Stimulated activated CD8-positive, alpha-beta memory T cell treated with anti-CD3 and anti-CD28 coated beads, Interleukin-7, amount 100 ng/mL, for 4 hours (primary cell): Measurements from ENCODE around the gene CEP192.
A peak's percentile ranks its signal among the peaks of the same experiment; 100 is the strongest.

ENCODE experiments used
- DNase-seq, 2 donors: peaks; one replicate each; pipeline ENCODE4 v3.0.0-alpha.2; 2020; ENCODE audit warnings: low read depth in 2 of 2

CEP192 gene

DNA sequence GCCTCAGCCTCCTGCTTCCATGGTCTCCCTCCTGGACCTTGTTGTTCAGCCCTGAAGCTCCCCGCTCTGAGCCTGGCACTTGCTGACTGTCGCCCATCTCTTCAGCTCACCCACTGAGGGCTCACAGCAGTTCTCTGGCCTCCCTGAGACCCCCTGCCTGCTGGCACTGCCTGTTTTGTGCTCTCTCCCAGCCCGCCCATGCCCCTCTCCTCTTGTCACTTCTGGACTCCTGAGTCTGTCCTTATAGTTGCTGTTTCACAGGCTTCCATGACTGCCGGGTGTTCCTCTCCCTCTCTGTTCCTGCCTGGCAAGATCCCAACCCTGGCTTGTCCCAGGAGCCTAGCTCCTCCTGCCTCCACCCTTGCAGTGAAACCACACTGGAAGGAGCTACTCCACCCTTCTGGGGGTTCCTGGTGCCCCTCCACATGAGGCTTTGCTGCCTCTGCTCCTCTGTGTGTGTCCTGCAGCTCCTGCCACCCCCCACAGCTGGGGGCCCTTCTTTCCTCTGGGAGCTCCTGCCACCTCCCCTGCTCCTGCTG, 110.6 kb downstream of the CEP192 start:
- DNase-seq = no peak

DNA sequence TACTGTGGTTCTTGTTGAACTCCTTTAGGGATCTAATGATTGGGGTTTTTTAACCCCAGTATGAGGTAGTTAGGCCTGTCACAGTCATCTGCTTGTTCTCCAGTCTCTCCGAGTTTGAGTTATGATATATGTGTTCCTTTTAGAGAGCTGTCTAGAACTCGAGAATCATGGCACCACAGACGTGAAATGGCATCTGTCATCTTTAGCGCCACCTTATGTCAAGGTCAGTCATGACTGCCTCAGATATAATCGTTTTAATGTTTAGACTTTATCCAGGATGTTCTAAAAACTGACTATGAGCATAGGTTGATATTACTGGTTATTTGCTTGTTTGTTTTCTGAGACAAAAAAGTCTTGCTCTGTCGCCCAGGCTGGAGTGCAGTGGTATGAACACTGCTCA, 112.2 kb downstream of the CEP192 start:
- DNase-seq = no peak

DNA sequence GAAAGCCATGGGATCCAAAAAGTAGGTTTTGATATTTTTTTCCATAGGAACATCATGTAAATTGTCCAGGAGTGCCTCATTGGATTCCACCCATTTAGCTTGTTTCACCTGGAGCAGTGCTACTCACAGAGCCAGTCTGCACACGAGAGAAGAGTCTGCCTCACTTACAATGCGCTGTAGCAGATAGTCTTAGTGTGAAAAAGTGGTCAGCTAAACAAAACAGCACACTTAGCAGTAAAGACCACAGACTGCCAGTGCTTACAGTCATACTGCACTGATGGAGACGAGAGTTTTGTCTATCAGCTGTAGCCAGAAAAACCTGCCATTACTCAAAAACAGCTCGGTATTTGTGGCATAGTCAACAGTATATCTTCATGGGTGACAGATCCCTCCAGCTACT, 113.9 kb downstream of the CEP192 start:
- DNase-seq = no peak

DNA sequence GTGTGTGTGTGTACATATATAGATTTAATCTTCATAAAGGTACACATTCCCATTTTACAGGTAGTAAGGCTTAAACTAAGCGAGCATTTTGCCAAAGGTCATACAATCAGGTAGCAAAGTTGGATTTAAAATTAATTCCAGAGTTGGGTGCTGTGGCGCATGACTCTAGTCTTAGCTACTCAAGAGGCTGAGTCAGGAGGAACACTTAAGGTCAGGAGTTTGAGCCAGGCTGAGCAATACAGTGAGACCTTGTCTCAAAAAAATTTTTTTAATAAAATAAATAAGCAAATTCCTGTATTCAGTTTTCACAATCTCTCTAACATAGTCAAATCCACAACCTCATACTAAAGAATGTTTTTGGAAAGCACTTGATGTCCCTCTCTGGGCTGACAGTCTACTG, 115.9 kb downstream of the CEP192 start:
- DNase-seq = no peak

DNA sequence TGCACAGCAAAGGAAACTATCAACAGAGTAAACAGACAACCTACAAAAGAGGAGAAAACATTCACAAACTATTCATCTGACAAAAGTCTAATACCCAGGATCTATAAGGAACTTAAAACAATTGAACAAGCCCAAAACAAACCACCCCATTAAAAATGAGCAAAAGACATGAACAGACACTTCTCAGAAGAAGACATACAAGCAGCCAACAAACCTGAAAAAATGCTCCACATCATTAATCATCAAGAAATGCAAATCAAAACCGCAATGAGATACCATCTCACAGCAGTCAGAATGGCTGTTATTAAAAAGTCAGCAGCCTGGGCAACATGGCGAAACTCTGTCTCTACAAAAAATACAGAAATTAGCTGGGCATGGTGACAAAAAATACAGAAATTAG, 117.2 kb downstream of the CEP192 start:
- DNase-seq = no peak

DNA sequence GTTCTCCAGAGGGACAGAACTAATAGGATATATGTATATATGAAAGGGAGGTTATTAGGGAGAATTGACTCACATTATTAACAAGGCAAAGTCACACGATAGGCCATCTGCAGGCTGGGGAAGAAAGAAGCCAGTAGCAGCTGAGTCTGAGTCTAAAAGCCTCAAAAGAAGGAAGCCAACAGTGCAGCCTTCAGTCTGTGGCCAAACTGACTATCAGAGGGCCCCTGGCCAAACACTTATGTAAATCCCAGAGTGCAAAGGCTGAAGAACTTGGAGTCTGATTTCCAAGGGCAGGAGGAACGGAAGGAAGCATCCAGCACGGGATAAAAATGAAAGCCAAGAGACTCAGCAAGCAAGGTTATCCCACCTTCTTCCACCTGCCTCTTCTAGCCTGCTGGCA, 119.4 kb downstream of the CEP192 start:
- DNase-seq = no peak

DNA sequence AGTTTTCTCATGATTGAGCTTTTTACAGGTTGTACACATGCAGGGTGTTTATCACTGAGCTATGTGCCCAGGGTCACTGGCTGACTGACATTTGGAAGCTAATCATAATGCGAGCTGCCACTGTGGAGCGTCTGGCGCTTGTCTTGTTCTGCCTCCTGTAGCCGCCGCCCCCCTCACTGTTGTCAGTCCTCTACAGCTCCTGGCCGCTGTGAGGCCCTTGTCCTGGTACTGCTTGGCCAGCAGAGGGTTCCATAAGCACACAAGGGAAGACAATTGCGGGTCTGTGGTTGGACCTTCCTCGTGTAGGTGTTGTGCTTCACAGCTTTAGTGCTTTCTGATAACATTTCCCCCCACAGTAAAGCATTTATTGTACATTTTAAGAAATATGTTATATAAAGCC, 121.8 kb downstream of the CEP192 start:
- no peak for DNase-seq

DNA sequence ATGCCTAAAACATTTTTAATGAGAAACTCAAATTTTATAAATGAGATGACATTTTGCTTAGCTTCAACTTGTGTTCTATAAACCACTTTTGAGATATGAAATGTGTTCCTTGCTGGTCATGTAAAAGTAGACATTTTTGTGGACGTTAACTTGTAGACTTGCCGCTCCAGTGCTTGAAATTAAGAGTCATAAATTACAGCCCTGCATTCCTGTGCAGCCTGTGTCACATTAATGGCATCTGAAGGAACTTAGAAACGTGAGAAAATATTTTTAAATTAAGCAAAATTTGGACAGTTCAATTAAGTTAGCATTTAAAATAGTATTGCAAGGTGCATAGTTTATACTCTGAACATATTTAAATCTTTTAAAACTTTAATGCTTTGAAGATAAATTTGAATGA, 129.1 kb downstream of the CEP192 start:
- no peak for DNase-seq

DNA sequence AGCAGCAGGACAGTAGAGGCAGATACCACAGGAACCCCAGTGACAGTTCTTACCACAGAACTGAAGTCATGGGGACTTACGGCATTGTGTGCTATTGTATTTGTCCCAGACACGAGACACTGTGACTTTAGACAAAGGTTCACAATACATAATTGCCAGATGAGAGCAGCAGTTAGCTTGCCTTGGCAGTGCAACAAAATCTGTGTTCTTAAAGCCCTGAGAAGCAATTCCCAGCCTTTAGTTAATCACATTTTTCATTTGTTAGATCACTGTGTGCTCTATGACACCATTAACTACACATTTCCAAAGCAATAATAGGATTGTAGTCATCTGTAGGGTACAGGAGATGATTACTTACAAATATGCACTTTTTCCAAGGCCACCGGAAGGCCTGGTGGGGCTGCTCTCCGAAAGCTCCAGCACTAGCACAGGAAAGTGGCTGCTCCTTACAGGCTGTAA, 129.8 kb downstream of the CEP192 start:
- no peak for DNase-seq

DNA sequence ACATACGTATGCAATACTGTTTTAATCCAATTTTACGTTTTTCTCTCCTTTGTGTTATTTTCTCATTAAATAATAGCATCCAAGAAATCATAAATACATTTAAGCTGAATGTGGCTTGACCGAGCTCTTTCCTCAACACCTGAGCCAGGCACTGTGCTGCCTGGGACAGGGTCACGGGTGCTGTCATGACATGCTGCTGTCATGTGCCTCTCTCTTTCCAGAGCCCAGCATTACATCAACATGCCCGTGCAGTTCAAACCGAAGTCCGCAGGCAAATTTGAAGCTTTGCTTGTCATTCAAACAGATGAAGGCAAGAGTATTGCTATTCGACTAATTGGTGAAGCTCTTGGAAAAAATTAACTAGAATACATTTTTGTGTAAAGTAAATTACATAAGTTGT, 133.2 kb downstream of the CEP192 start:
- DNase-seq = no peak

DNA sequence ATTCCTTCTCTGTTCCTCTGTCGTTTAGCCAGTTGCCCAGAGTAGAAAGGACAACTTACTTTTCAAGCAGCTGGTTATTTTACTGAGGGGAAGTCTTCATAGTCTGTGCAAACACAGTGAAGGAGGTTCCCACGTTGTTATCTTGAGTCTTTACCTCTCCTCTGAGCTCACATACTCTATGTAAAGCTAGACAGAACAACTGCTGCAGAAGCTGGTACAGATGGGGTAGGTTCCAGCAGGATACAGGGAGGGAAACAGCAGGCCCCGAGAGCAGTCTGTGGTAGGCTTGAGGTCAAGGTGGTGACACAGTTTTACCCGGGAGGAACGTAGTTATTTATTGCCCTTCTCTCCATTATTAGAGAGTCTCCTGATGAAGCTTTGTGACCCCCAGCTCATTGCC, 134.0 kb downstream of the CEP192 start:
- no peak for DNase-seq

DNA sequence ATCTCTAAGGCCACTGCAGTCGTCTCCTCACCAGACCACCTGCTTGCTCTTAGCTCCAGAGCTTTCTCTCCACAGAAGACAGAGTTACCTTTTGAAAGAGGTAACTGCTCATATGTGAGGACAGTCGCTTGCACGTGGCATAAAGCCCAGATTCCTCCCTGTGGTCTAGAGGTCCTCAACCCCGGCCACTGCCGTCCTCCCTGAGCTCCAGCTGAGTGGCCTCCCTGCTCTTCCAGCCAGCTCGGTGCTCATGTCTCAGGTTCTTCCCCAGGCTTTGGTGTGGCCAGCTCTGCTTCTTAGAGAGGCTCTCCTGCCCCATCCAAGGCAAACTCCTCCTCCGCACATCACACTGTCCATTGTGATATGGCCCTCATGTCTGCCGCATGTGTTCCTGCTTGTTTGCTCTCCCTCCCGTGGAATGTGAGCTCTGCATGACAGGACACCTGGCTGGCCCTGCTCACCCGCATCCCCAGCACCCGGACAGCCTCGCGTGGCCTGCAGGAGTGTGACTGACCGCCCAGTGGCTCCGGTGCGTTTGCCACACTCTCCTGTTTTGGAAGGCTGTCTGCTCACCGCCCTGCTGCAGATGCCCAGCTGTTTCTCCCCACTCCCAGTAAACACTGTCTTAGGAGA, 135.9 kb downstream of the CEP192 start:
- no peak for DNase-seq

DNA sequence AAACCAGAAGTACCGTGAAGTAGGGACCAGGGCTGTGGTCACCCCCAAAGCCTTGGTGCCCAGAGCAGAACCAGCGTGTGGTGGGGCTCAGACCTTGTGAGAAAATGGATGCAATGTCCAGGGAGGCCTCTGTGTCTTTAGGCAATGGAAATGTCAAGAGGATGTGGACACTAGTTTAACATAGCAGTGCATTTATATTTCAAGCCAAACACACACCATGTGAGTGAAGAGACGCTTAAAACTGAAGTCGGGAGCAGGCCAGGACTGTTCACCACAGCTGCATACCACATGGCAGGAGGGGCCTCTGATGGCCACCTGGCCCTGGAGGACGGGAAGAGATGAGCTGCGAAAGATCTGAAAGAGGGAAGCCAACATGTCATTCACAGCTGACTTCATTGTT, 140.1 kb downstream of the CEP192 start:
- no peak for DNase-seq

DNA sequence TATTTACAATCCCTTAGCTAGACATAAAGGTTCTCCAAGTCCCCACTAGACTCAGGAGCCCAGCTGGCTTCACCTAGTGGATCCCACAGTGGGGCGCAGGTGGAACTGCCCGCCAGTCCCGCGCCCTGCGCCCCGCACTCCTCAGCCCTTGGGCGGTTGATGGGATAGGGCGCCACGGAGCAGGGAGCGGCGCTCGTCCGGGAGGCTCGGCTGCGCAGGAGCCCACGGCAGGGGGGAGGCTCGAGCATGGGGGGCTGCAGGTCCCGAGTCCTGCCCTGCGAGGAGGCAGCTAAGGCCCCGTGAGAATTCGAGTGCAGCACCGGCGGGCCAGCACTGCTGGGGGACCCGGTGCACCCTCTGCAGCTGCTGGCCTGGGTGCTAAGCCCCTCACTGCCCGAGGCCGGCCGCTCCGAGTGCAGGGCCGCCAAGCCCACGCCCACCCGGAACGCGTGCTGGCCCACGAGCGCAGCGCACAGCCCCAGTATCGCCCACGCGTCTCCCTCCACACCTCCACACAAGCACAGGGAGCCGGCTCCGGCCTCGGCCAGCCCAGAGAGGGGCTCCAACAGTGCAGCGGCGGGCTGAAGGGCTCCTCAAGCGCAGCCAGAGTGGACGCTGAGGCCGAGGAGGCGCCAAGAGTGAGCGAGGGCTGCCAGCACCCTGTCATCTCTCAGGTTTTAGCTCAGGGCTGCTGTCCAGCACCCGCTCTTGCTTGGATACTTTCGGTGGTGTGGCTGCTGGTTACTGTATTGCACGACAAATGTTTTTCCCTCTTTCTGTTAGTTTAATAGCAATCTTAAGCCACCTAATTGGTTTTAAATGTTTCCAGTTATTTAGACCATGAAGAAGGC, 143.6 kb downstream of the CEP192 start:
- no peak for DNase-seq

DNA sequence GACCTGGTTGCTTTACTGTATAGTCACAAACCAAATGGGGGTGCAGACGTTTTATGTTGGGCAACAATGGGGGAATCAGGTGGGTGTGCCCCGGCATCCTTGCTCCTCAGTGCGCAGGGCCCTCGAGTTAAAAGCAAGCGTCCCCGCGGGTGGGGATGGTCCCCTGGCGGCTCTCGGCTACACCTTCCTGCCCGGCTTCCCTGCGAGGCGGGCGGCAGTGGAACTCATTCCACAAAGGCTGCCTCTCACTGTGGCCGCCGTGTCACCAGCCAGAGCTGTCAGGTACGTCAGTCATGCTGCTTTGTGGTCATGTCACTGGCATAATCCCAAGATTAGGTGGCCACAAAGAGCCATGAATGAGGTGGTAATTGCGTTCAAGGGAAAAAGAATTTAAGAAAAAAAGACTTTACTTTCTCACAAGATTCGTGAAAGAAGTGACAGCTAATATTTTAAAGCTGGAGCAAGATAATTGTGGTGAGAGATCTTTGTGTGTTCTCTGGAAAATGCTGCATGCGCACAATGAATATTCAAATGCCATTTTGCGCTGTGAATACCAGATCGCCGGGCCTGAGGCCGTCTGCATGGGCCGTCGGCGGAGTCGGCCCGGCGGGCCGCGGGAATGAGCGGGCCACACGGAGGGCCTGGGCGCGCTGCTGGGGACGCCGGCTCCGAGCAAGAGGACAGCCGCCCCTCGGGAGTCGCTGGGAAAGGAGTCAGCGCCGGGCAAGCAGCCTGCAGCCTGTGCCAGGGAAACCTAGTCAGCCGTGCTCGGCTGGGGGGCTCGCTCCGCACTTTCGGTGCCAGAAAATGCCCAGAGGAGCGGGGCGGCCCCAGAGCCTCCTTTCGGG, 145.1 kb downstream of the CEP192 start:
- DNase-seq = no peak

DNA sequence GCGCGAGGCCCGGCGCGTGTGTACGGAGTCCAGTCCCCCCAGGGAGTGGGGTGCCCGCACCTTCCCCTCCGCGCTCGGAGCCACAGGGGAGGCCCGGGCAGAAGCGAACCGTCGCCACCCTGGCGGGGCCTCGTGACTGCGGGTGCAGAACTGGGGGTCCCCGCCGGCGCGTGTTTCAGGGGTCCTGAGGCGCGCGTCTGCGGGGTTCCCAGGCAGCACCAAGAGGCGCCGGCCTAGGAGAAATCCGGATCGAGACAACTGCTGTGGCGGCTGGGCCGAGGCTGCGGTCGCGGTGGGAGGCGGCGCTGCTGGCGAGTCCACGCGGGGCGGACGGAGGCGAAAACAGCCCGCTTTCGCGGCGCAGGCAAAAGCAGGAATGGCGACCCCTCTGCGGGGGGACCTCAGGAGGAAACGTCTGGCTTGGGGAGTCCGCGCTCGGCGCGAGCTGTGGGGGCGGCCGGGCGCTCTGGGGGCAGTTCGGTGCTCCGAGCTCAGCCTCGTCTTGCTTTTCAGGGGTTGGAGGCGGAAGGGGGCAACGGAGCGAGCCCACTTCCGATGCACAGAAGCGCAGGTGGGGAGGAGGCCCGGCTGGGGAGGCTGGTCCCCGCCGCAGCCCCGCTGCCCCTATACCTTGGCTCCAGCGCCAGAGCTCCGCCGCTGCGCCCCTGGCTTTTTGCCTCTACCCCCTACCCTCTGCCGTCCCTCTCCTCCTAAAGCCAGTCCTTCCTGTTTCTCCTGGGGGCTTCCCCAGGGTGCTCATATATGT, 145.9 kb downstream of the CEP192 start:
- DNase-seq = peak in 1 of 2 donors; percentile 28

DNA sequence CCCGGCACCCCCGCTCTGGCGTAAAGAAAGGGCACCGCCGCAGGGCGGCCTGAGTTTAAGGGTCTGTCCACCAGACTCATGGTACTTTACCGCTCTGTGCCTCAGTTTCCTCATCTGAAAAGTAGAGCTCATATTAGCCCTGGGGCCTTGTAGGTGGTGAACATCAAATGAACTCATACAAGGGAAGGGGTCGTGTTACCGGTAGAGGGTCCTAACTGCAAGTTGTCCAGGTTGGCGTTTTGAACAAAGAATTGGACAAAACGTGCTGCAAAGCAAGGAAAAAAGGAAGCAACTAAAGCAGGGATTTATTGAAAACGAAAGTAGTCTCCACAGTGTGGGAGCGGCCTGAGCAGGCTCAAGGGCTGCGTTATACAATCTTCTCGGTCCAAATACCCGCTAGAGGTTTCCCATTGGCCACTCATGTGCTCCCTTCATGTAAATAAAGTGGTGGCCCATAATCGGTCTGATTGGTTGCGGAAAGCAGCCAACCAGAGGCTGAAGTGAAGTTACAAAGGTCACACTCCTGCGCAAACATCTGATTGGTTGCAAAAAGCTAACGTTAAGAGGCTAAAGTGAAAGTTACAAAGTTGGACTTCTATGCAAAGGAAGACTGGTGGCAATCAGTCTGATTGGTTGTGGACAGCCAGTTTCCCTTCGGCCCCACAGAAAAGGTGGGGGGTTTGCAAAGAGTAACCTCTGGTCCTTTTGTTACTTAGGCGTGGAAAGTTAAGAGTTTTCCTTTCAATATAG, 146.7 kb downstream of the CEP192 start:
- DNase-seq = peak; percentile 41 to 45

DNA sequence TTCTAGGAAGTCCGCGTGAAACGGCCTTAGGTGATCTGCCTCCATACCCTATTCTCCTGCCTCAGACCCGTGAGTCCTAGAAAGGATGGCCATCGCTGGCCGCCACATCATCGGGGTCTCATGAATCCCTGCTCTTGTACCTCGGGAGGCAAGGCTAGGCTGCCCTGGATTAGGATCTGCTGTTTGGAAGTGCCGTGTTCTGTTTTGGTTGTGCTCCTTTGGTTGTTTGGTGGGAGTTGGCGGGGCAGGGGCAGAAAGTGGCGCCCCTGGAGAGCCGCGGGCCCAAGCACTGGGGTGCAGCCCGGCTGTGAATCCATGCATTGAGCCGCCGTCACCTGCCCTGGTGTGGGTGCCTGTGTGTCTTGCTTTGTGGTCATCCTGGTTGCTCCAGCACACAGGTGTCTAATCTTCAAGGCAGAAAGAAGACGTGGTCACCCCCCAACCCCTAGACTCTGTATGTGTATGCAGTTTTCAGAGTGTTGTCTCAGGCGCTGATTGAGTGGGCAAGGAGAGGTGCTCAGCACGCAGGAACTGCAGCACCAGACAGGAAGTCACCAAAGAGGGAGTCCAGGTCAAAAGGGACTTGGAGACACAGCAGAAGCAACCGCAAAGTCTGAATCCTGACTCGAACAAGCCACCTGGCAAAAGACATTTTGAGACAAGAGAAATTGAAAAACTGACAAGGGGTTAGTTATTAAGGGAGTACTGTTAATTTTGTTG, 147.4 kb downstream of the CEP192 start:
- no peak for DNase-seq

DNA sequence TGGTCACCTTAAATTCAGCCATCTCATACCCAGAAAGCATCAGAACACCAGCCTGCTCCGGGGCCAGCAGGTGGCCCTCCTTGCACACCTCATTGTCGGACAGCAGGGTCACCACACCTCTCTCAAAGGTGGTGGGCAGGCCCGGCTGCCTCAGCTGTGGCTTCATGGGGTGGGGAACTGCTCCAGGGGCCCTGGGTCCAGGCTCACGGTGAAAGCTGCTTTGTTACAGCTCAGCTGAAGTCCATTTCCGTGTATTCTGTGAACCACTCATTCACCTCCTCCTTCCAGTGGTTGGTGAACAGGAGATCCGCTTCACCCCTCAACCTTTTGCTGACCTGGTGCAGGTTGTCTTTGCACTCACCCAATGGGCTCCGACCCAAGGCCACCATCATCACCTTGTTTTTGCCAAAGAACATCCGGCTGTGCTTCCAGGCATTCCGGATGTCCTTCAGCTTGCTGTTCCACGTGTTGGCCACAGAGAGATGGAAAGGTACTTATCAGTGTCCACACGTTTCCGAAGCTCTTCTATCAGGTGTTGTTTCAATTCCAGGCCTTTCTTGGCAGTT, 148.8 kb downstream of the CEP192 start:
- no peak for DNase-seq

DNA sequence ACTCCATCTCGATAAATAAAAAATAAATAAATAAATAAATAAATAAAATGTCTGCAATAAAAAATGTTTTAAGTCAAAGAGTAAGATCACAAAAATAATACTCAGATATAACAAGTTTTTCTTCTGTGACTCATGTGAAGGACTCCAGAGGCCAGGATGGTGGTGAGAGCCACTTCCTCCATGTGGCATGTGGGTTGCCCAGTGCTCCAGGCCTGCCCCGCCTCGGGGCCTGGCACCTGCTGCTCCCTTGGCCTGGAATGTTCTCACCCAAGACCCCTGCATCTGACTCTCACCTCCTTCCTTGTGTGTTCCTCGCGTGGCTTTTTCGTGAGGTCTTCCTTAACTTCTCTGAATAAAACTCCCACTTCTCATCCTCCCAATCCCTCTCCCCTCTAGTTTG, 150.0 kb downstream of the CEP192 start:
- DNase-seq = no peak
